Panc1 (cell line): Measurements from ENCODE around the gene ADORA1. TPM values are rescaled to one million over a fixed set of nuclear protein-coding genes. Genes with fewer than 3 reads are reported as not detected.

Experiments
- ATAC-seq: fragments of 200-7000 bp; cut with Tn5 transposase; 2 replicates; pipeline ENCODE4 v1.9.1; 2020; ENCODE audit warnings: mild to moderate bottlenecking, moderate library complexity
- BruUV-seq: library from RNA; stranded (reverse); fragments of 400-500 nt; replicated peaks from 2 replicates; lab custom pipeline; 2021; lab: Mats Ljungman, UMichigan
- CTCF ChIA-PET: fragments of 300-600 bp; sonication (Branson Sonifier 250); formaldehyde crosslinking; loops from one replicate; lab custom pipeline; 2022; ENCODE audit warnings: antibody characterized with exemption; lab: Charles Lee
- POLR2A ChIA-PET: fragments of 300-600 bp; sonication (Branson Sonifier 250); formaldehyde crosslinking; loops from one replicate; lab custom pipeline; 2022; ENCODE audit warnings: antibody characterized with exemption; lab: Charles Lee
- DNase-seq: peaks from one replicate; pipeline ENCODE4 v3.0.0-alpha.2; 2010; ENCODE audit warnings: low read depth, low spot score
- H3K27ac ChIP-seq: 2 replicates; pipeline ENCODE4 v1.5.1; 2011; ENCODE audit warnings: mild to moderate bottlenecking, low read length, inconsistent platforms
- H3K27me3 ChIP-seq: fragments of 200-500 bp; sonication (Bioruptor generic); 2 replicates; pipeline ENCODE4 v1.6.0; 2014; ENCODE audit warnings: low read length, inconsistent platforms; ENCODE audit not compliant: control insufficient read depth, insufficient read depth
- H3K36me3 ChIP-seq: fragments of 200-500 bp; sonication (Bioruptor generic); 2 replicates; pipeline ENCODE4 v1.5.1; 2014; ENCODE audit warnings: inconsistent platforms, mild to moderate bottlenecking, low read length, moderate library complexity; ENCODE audit not compliant: control insufficient read depth, insufficient read depth
- H3K4me1 ChIP-seq: 2 replicates; pipeline ENCODE4 v1.5.1; 2011; ENCODE audit warnings: inconsistent platforms, mild to moderate bottlenecking, low read length, moderate library complexity; ENCODE audit not compliant: control insufficient read depth, insufficient read depth
- H3K4me3 ChIP-seq, 2 experiments: 2 replicates each; pipeline ENCODE4 v1.5.1; 2011 to 2012; ENCODE audit warnings: low read depth in 2 of 2, low read length in 2 of 2, mild to moderate bottlenecking in 2 of 2, inconsistent platforms in 1 of 2, moderate library complexity in 1 of 2
- H3K9me3 ChIP-seq: fragments of 200-500 bp; sonication (Bioruptor generic); 2 replicates; pipeline ENCODE4 v1.5.1; 2014; ENCODE audit warnings: low read depth, mild to moderate bottlenecking, inconsistent platforms, low read length, moderate library complexity; ENCODE audit not compliant: control insufficient read depth, insufficient read depth
- CTCF ChIP-seq: fragments of 450-650 bp; IDR thresholded peaks from 2 replicates; pipeline ENCODE4 v1.5.1; 2017; ENCODE audit warnings: mild to moderate bottlenecking
- POLR2AphosphoS5 ChIP-seq: IDR thresholded peaks from 2 replicates; pipeline ENCODE4 v1.6.1; 2012; ENCODE audit warnings: mild to moderate bottlenecking, low read depth, low read length, moderate library complexity
- SIN3A ChIP-seq: IDR thresholded peaks from 2 replicates; pipeline ENCODE4 v1.6.1; 2012; ENCODE audit warnings: low read depth, mild to moderate bottlenecking, low read length, moderate library complexity, borderline replicate concordance; ENCODE audit not compliant: insufficient read depth
- TCF7L2 ChIP-seq: IDR thresholded peaks from 2 replicates; pipeline ENCODE4 v1.6.1; 2011; ENCODE audit warnings: mild to moderate bottlenecking, low read depth, low read length, inconsistent platforms
- in situ Hi-C: cut with HindIII; loops from 2 replicates; pipeline ENCODE4 v1.10.0; 2016; ENCODE audit warnings: low sequenced_read_pairs, low pct_unique_long_range_greater_than_20kb
- intact Hi-C: fragments of 100-400 bp; cut with micrococcal nuclease; formaldehyde crosslinking; loops from one replicate; pipeline ENCODE4 v1.10.0; 2022; ENCODE audit not compliant: unreplicated experiment
- total RNA-seq: library from RNA; stranded (reverse); gene quantifications from one replicate; pipeline ENCODE4 v1.2.1, GENCODE V29; 2021; ENCODE audit not compliant: unreplicated experiment
- TF ChIP-seq, protein P1 (sequence below), 2 experiments: IDR thresholded peaks; 2 replicates each; pipeline ENCODE4 v1.6.1; 2011 to 2012; ENCODE audit warnings: low read depth in 2 of 2, control low read depth in 1 of 2, low read length in 1 of 2, mild to moderate bottlenecking in 1 of 2, moderate library complexity in 1 of 2; ENCODE audit not compliant: insufficient read depth in 1 of 2

The ADORA1 gene
- total RNA-seq, 1 experiment from 2014 or later: 8.5 TPM

DNA sequence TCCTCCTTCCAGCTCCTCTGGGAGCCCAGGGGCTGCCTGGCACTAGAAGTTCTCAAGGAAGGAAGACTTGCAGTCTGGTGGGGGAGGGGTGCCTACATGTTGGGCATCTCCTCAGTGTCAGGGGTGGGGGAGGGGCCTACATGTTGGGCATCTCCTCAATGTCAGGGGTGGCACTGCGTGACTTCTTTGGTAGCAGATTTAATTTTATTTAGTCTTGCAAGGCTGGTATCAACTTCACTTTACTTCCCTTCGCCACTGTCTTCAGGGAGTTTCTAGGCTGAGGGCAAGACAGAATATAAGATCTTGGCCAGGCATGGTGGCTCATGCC is 18.5 kb downstream of the ADORA1 start:
- ChIA-PET CTCF (interaction anchor here (0.7 to 0.9 kb wide), 4 partner anchors 11 to 112 kb away, joined by 3 to 13 read pairs (median 6); no protein-coding TSS in a partner anchor), POLR2A (no interaction called here)
- no peaks in the 10 kb centered on the region for H3K9me3 ChIP-seq
- H3K36me3 ChIP-seq: no peaks in the 10 kb centered on the region
- ATAC-seq: no peak
- TF ChIP-seq, protein P1, sequence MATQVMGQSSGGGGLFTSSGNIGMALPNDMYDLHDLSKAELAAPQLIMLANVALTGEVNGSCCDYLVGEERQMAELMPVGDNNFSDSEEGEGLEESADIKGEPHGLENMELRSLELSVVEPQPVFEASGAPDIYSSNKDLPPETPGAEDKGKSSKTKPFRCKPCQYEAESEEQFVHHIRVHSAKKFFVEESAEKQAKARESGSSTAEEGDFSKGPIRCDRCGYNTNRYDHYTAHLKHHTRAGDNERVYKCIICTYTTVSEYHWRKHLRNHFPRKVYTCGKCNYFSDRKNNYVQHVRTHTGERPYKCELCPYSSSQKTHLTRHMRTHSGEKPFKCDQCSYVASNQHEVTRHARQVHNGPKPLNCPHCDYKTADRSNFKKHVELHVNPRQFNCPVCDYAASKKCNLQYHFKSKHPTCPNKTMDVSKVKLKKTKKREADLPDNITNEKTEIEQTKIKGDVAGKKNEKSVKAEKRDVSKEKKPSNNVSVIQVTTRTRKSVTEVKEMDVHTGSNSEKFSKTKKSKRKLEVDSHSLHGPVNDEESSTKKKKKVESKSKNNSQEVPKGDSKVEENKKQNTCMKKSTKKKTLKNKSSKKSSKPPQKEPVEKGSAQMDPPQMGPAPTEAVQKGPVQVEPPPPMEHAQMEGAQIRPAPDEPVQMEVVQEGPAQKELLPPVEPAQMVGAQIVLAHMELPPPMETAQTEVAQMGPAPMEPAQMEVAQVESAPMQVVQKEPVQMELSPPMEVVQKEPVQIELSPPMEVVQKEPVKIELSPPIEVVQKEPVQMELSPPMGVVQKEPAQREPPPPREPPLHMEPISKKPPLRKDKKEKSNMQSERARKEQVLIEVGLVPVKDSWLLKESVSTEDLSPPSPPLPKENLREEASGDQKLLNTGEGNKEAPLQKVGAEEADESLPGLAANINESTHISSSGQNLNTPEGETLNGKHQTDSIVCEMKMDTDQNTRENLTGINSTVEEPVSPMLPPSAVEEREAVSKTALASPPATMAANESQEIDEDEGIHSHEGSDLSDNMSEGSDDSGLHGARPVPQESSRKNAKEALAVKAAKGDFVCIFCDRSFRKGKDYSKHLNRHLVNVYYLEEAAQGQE (IDR thresholded peaks at IDR 0.05; ENCODE audit: insufficient read depth in 1 of 2, low read depth in 2 of 2, low read length in 1 of 2): no peak
- TF ChIP-seq CTCF: no peak
- H3K4me3 ChIP-seq: no peak overlapping the region
- H3K4me1 ChIP-seq: peaks cover 30% of the 10 kb centered on the region
- no peak overlapping the region for H3K27ac ChIP-seq
- intact Hi-C loops (no loop called here), in situ Hi-C loops (no loop called here)
- DNase-seq: no peak
- H3K27me3 ChIP-seq: no peaks in the 10 kb centered on the region
- BruUV-seq: no TSS peak

- TF ChIP-seq, protein P1 (IDR thresholded peaks at IDR 0.05; ENCODE audit: insufficient read depth in 1 of 2, low read depth in 2 of 2, low read length in 1 of 2): no peak
- no peak for TF ChIP-seq TCF7L2
- no peak for TF ChIP-seq CTCF
- TF ChIP-seq SIN3A: no peak
- no peak for TF ChIP-seq POLR2AphosphoS5
- ChIA-PET CTCF (interaction anchor here (0.7 to 0.9 kb wide), 3 partner anchors 12 to 112 kb away, joined by 3 to 13 read pairs (median 5); no protein-coding TSS in a partner anchor), POLR2A (no interaction called here)
- intact Hi-C loops (no loop called here), in situ Hi-C loops (no loop called here)
- DNase-seq (no peak), ATAC-seq (no peak)
- Histone ChIP-seq H3K4me1 (peaks cover 35% of the 10 kb centered on the region), H3K27ac (no peak overlapping the region), H3K36me3 (no peaks in the 10 kb centered on the region), H3K4me3 (no peak overlapping the region), H3K9me3 (no peaks in the 10 kb centered on the region), H3K27me3 (no peaks in the 10 kb centered on the region)
- no TSS peak for BruUV-seq
Observed at GRCh38 chr1:203146537-203146936, 19.0 kb downstream of the ADORA1 start.
